ENCODE results near the gene CSMD2.

The CSMD2 gene

DNA sequence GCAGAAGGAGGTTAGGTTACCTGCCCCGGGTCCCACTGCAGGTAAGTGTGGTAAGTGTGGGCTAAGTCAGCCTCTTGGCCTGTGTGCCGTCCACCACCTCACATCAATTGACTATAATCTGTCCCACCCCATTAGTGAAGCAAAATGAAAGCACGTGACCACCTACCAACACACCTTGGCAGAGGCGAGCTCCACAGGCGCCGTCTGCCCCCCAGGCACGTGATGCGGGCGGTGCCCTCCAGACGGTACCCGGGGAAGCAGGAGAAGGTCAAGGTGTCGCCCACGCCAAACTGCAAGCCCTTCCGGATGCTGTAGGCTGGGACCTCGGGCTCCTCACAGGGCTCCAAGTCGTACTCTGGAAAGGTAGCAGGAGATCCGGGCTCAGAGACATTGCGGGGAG is 450.6 kb downstream of the CSMD2 start:
- DNase-seq (ENCODE audit: low read depth): no peak

DNA sequence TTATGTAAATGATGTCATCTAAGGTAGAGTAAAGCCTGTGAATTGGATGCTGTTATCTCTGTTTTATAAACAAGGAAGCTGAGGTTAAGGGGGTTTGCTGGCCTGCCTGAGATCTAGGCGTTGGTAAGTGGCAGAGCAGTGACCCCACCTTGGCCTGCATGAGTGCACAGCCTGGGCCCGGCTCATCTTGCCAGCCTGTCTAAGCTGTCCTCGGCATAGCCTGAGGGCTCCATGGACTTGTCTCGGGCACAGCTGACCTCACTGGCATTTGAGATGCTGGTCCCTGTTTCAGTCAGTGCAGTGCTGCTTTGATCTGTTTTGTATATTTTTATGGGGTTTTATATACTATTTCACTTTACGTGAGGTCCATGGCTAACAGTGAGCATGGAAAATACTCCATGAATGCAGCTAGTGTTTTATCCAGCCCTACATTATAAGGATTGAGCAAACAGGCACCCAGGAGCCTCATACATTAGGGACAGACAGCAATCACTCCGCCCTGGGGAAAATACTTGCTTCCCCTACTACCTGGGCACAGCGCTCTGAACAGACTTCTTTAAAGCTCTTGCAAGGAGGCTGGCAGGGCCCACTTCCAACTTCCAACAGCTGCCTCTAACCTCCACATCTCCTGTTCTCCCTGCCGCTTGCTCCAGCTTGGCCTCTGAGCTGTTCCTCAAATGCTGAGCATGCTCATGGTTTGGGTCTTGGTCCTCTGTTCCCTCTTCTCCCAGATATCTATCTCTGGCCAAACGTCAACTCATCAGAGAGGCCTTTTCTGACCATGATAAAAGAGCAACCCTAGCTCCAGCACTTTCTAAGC is 451.8 kb downstream of the CSMD2 start:
- DNase-seq (ENCODE audit: low read depth): no peak

DNA sequence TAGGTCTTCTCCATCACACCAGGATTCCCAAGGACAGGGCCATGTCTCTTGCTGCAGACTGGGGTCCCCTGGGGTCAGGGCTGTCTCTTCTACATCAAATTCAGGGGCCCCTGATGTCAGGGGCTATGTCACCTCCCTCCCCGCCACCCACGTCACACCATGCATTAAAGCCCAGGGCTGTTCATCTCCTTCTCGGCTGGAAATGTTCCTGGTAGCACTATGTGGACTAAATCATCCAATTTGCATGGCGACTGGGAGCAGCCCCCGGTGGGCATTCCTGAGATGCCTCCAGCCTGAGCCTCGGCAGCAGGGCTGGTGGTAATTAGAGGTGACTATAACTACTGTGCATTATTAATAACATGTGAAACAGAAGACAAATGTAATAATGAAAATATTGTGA is 452.8 kb downstream of the CSMD2 start:
- no peak for DNase-seq (ENCODE audit: low read depth)

DNA sequence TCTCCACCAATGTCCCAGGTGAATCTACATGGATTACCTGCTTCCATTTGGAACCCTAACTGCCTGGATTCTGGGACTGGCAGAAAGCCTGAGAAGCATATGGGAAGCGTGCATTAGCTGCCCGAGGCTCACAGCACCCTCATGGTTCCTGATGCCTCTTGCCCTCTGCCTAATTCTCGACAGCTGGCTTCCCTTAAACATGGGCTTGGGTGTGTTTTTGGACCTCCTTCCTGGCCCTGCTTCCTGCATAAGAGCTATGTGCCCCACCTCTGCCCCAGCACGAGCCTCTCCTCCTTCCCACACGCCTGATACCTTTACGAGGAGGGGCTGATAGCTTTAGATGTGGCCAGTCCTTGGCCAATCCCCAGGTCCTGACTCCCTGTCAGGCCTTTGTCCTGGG is 453.5 kb downstream of the CSMD2 start:
- no peak for DNase-seq (ENCODE audit: low read depth)

DNA sequence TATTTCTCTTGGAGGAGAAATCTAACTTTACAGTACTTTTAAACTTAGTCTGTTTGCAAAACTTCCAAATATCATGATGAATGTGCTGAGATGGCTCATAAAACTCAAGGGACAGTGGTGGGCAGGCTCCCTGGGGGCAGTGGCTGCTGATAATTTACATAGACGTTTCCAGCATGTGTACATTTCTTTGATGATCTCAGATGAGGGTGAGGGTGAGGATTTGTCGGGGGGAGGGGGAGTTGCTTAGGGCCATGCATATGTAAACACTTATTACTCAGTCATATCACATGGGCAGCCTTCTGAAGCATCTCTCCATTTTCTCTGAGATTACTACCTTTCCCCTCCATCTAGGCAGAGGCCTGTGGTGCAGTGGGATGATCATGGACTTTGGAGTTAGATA is 454.1 kb downstream of the CSMD2 start:
- DNase-seq (ENCODE audit: low read depth): no peak

DNA sequence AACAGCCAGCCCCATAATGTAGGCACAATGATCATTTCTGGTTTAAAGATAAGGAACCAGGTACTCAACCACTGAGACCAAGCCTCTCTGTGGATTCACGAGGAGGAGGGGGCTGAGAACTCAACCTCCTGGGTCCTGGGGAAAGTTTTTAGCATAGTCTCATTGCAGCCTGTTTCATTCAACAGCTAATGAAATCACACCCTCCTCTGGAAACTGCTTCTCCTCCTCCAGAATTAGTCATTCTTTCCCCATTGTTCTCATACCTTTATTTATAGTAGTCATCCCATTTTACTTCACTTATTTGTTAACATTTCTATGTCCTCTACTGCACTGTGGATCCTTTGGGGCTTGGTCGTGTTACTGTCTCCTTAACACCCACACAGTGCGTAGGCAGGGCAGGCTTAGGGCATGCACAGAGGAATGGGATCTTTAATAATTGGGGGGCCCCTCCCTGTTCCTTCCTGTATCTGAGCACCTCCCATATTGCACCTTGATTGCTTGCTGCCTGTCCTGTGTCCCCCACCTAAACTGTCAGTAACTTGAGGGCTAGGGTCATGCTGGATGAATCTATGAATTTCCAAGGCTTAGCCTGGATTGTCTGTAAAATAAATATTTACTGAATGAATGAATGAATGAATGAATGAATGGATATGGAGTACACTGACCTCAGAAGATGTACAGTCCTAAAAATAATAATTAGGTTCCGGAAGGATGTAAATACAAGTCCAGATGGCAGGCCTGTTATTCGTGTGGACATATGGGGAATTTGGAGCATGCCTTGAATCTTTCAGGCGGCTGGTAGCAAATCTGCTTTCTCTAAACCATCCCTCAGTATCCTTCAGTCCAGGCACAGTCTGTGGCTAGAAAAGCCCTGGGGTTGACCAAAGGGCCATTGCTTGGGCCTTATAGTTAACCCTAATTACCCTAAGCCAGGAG is 455.0 kb downstream of the CSMD2 start:
- DNase-seq (ENCODE audit: low read depth): no peak

DNA sequence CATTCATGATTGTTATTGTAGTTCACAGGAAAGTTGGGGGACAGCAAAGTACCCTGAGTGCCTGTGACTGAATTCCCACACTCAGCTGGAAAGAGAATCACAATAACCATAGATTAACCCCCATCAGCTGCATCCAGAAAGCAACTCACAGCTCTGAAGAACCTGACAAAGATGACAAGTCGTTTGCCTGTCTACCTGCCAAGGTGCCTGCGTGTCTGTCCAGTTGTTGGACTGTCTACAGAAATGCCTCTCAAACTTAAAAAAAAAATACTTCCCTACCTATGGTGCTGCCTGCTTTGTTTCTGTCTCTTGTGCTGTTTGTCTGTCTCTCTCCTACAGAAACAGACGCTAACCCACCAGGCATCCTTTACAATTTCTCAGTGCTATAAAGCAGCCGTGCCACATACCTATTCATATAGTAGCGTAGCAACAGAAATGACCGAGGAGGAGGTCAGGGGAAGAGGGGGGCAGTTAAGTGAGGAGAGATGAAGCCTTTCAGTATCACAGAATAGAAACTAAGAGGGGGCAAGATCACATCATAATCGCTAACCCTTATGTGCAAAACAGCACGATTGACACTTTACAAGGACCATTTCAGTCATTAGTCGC is 455.8 kb downstream of the CSMD2 start:
- DNase-seq (ENCODE audit: low read depth): no peak

DNA sequence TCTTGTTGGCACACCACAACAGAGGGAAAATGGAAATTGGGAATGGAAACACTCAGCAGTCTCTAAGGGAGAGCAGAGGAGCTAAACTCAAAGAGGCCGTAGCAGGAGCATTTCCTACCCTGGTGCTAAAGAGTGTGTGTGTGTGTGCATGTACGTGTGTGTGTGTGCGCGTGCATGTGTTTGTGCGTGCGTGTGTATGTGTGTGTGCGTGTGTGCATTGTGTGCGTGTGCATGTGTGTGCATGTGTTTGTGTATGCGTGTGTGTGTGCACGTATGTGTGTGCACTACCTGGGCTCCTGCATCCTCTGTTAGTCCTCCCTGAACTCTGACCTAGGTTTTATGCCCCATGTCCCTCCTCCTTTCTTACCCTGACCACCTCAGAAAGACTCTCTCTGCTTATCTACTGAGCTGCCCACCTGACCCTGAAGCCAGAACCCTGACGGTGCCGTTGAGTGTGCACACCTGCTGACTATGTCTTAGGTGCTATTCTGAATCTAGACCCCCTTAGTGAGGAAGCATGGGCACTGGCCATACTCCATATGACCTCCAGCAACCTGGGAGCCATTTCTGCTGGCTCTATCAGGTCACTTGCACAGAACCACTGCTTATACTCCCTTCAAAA is 458.3 kb downstream of the CSMD2 start:
- DNase-seq (ENCODE audit: low read depth): no peak

DNA sequence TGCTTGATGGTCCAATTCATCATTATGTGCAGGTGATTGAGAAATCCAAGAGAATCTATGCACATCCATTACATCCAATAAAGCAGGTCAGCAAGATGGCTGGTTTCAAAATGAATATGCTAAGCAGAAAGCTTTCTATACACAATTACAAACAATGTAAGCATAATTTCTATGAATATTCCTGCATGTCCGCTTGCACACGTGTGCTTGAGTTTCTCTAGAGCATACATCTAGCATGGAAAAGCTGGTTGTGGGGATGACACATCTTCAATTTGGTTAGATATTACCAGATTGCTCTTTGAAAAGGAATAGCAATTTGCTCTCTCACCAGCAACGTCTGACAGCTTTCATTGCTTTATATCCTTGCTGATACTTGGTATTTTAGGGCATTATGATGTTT is 461.6 kb downstream of the CSMD2 start:
- DNase-seq (ENCODE audit: low read depth): no peak

DNA sequence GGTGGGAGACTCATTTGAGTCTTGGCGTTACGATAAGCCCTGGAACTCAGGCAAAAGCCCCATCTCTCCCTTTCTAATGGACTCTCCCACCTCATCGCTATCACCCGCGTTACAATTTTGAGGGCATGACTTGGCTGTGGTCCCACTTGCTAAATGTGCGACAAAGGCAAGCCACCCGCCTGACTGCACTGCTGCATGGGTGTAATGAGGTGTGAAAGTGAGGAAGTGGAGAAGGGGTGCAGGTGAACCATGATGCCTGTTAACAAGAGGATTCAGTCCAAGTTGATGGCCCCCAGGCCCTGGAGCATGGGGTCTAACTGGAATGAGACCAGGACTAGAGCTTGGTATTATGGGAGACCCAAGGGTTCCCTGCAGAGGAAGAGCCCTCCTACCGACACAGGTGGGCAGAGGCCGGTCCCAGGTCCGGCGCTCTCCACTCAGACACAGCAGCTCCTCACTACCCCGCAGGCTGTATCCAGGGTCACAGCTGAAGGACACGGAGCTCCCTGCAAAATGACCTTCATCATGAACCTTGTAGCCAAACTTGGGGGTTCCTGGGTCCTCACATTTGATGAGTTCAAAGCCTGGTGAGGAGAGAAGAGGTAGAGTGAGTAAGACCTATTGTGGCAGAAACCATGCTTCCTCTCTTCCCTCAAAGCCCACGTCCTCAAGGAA is 466.5 kb downstream of the CSMD2 start:
- DNase-seq (ENCODE audit: low read depth): no peak

DNA sequence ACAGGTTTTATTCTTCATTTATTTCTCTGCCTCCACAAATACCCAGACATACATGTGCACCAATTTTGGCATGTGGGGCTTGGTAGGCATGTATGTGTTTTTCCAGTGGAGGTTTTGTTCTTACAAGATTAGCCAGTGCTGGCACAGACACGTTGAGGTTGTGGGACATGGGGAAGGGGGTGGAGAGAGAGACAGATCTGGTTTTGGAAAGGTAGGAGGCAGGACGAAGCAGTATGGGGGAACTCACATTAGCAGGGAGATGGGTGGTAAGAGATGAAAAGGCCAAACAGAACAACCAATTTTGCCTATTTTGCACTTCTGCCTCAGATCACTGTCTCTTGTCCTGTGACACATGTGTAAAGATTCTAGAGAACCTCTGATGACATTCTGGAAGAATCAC is 467.2 kb downstream of the CSMD2 start:
- DNase-seq (ENCODE audit: low read depth): no peak

DNA sequence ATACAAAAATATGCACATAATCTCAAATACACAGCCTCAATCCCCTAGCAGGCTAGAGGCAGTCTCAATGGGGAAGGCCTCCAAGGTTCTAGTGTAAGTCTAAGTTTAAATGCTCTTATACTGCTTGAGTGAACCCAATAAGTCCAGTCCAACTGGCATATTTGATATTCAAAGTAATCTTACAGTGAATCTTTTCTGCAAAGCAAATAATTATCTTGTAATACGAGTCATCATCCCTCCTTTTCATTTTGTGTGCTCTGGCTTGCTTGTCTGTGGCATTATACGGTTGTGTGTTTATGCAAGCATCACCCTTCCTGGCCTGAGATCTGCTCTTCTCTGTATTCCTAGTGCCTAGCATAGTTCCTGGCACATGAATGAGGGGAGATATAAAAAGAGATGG is 468.1 kb downstream of the CSMD2 start:
- no peak for DNase-seq (ENCODE audit: low read depth)

DNA sequence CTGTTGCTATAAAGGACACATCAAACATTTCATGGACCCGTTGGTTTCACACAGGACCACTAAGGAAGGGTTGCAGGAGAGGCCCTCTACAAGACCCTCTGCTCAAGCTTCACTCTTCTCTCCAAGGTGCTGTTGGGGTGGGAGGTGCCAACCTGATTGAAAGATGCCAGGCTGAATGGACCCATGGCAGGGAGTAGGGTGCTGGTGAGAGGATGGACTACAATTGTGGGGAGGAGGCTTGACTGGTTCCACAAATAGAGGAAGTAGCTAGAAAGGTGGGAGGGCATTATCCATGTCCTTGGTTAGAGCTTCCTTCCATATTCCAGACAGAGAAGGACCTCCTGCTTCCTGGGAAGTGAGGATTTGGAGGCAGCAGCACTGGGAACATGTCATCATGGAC is 468.7 kb downstream of the CSMD2 start:
- no peak for DNase-seq (ENCODE audit: low read depth)

DNA sequence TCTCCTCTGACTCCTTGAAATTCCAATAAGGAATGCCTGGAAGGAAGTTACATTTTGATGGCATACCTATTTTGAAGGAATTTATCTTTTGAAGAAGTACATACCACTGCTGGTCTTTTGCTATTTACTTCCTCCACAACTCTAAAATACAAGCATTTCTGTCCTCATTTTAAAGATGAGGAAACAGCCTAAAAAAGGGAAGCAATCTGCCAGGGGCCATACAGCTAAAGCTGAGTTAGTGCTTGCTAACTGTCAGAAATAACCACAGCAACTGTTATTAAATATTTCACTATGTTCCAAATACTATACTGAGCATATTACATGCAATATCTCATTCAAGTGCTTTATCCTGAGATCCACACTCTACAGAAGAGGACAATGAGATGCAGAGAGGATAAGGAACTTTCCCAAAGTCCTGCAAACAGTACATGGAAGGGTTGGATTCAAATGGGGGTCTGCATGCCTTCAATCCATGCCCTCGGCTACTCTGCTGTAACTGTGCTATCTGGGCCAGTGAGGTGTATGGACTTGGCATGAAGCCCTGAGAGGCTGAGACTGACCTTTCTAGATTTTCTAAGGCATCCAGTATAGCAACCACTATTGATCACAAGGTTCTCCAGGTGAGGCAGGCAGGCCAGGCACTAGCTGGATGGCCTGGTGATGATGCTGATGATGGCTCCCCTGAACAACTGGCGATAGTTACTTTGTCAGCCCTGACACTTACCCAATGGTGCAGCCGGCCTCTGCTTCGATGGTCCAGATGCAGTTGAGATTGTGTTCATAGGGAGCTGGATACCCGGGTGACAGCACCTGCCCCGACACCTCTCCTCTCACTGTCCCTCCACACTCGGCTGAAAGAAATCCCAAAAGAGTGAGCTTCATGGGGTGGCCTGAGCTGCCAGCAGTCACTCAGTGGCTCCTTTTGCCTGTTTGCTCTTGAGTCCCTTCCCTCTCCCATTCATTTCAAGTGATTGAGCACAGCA is 472.5 kb downstream of the CSMD2 start:
- no peak for DNase-seq (ENCODE audit: low read depth)

DNA sequence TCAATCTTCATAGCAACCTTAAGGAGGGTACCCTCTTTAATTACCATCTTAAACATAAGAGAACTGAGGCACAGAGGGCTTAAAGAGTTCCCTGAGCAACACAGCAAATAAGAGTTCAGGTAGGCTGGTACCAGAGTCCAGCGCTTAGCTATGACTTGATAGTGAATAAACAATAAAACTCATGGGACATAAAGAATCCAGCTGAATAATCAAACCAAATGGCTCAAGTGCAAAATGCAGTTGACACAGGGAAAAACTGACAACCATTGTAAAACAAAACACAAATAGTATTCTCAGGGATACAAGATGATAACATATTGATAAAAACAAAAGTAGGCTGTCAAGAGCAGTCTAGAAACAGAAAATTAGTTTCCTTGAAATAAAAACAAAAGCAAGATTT is 478.0 kb downstream of the CSMD2 start:
- no peak for DNase-seq (ENCODE audit: low read depth)

DNA sequence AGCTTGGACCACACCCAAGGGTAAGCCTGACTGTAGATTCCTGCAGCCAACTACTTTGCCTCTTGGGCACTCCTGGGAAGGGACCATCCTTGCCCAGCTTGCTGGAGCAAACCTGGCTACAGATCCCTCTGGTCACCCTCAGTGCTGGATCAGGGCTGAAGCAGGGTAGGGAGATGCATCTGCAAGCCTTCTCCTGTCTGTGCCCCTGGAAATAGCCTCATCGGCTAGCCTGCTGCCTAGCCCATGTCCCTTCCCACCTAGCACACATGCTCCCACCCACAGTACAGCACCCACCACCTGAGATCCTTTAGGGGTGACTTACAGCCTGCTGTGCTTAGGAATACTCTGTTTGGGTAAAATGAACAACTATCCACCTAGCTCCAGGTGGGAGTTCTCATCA is 478.5 kb downstream of the CSMD2 start:
- no peak for DNase-seq (ENCODE audit: low read depth)

DNA sequence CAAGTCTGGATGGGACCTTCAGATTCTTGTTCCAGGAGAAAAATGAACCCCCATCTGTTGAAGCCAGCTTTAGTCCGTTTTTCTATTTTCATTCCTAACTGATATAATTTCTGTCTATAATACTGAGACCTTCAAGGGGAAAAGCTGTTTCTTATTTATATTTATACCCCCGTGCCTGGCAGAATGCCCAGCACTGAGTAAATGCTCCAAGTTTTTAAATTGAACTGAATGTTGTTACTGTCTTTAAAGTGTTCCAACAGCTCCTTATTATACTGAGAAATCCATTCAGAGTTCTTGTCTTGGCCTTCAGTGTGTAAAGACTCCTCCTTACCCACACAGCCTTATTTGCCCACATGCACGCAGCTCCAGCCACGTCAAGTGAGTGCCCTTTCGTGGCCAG is 479.8 kb downstream of the CSMD2 start:
- DNase-seq (ENCODE audit: low read depth): no peak

DNA sequence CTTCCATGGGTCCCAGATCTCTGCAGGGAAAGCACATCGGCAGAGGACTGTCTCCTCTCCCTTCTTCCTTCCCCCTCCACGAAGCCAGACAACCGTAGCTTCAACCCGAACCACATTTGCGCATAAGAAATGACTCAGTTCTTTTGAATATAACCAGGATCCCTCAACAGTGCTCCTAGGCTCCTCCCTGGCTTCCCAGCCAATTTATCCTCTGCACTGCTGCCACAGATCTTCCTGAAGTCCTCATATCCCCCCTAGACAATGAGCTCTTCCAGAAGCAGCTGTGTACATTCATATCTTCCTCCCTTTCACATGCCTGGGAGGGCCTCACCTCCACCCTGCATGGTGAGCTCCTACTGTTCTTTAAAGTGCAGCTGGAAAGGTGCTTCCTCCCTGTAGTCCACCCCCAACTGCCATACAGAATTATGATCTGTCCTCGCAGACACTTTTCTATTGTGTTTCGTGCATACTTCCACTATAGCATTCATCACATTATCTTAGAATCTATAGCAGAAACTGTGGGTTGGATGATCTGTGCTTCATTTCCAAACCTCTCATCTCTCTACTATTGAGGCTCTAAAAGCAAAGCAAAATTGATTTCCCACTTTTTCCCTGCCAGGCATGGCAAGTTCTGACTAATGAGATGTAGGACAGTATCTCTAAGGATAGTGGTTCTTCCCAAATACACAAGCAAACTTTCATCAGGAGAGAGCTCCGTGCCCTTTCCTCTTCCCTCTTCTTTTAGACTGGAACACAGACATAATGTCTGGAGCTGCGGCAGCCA is 480.4 kb downstream of the CSMD2 start:
- no peak for DNase-seq (ENCODE audit: low read depth)

DNA sequence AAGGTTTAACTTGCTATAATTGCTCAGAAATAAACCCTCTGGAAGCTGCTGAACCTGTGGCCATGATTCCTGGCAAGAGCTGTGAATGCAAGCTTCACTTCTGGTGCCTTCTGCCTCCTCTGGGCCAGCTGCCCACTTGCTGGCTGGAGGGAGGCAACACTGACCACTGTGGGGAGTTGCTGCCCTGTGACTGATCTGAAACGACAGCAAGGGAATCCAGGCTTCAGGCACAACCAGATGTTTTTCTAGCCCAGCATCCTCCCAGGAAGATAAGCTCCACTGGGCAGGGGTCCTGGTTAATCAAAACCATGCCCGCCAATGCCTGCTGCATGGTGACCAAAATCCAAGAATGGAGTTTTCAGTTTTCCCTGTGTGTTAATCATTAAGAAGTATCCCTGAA is 481.1 kb downstream of the CSMD2 start:
- DNase-seq (ENCODE audit: low read depth): no peak

DNA sequence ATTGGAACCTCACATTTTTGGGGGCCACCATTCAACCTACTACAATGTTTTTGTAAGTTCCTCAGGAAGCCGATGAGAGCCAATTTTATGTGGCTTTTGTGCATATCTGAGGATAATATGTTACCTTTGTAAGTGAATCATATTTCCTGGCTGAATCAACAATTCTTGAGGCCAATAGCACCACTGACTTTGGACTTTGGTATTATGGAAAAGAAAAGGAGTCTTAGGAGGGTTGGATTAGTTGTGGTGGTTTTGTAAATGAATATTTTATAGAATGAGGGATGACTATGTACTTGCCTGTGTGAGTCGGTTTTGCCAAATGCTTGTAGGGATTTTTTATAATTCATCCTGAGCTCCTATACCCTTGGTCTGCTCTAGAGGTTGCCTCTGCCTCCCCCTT is 482.7 kb downstream of the CSMD2 start:
- DNase-seq (ENCODE audit: low read depth): no peak

Measured in activated T-cell treated with anti-CD3 and anti-CD28 coated beads for 1 hour (primary cell).